GM13976 (cell line): ENCODE results near the gene TMEM130.
A peak's percentile ranks its signal among the peaks of the same experiment; 100 is the strongest.

ENCODE experiments used
- DNase-seq: peaks from one replicate; pipeline ENCODE4 v3.0.0; 2012; ENCODE audit warnings: low spot score
- in situ Hi-C: fragments of 300-500 bp; cut with MboI; formaldehyde crosslinking; loops from one replicate; pipeline ENCODE4 v1.12.0; 2022; ENCODE audit warnings: low sequenced_read_pairs, mixed read lengths, inconsistent platforms; ENCODE audit not compliant: unreplicated experiment
- TF ChIP-seq, protein P1 (sequence below): IDR thresholded peaks from 2 replicates; pipeline ENCODE4 v1.5.1; 2012; ENCODE audit warnings: borderline replicate concordance, mild to moderate bottlenecking; ENCODE audit not compliant: insufficient read depth; ENCODE audit errors: extremely low read depth, missing control alignments, control extremely low read depth

Gene TMEM130

DNA sequence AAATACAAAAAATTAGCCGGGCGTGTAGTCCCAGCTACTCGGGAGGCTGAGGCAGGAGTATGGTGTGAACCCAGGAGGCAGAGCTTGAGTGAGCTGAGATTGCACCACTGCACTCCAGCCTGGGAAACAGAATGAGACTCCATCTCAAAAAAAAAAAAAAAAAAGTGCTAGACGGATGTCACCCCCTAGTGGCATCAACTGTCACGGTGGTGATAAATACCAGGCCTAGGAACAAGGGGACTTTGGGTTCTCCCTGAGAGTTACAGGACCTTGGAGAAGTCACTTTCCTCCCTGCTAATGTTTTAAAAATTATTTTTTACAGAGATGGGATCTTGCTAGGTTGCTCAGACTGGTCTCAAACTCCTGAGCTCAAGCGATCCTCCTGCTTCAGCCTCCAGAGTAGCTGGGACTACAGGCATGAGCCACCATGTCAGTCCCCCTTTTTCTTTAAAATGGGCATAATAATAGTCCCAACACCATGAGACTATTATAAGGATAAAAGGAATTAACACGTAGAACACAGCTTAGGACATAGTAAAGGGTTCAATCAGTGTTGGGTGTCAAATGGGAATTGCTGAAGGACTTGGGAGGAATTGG, 2.6 kb upstream of the TMEM130 start:
- TF ChIP-seq, protein P1, sequence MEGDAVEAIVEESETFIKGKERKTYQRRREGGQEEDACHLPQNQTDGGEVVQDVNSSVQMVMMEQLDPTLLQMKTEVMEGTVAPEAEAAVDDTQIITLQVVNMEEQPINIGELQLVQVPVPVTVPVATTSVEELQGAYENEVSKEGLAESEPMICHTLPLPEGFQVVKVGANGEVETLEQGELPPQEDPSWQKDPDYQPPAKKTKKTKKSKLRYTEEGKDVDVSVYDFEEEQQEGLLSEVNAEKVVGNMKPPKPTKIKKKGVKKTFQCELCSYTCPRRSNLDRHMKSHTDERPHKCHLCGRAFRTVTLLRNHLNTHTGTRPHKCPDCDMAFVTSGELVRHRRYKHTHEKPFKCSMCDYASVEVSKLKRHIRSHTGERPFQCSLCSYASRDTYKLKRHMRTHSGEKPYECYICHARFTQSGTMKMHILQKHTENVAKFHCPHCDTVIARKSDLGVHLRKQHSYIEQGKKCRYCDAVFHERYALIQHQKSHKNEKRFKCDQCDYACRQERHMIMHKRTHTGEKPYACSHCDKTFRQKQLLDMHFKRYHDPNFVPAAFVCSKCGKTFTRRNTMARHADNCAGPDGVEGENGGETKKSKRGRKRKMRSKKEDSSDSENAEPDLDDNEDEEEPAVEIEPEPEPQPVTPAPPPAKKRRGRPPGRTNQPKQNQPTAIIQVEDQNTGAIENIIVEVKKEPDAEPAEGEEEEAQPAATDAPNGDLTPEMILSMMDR: peak; percentile 11
- in situ Hi-C loops: no loop called here
- DNase-seq: peak; percentile 57

DNA sequence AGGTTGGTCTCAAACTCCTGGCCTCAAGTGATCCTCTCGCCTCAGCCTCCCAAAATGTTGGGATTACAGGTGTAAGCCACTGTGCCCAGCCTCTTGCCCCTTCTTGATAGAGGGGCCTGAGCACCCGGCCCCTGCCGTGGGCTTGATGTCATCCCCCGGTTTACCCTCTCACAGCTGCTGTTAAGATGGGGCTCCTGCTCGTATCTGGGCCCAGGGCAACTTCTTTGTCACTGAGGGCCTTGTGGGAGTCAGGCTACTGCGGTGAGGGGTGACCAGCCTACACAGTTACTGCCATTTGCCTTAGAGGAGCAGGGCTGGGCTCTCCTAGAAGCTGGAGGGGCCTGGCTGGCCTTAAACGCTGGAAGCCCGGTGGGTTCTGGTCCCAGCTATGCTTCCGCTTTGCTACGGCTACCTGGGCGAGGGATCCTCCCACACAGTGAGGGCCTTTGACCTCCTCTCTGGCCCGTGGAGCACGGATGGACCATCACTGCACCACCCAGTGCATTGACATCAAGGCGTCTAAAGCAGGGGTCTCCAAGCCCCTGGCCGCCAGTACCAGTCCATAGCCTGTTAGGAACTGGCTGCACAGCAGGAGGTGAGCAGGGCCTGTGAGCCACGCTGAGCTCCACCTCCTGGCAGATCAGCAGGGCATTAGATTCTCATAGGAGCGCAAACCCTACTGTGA, 1.1 kb upstream of the TMEM130 start:
- in situ Hi-C loops: no loop called here
- TF ChIP-seq, protein P1: no peak
- DNase-seq: peak; percentile 21

DNA sequence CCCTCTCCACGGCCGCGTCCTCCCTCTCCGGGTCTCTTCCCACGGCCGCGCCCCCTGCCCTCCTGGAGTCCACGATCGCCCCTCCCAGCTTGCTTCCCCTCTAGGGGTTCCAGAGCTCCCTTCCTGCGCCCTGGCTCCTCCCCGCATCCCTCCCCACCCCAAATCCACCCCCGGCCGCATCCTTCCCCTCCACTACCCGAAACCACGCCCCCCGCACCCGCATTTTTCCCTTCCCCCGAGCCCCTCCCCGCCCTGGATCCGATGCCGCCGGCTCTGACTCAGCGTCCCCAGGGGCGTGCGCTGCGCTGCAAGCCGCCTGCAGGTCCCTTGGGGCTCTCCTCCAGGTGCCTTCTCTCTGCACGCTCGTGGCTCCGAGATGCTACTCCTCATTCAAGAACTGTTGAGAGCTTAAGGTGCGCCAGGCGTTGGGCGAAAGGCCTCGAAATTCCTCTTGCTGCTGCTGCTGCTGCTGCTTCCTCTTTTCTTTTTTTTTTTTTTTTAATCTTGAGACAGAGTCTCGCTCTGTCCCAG, 372 bp upstream of the TMEM130 start:
- TF ChIP-seq, protein P1: no peak
- in situ Hi-C loops: no loop called here
- DNase-seq: peak; percentile 76

DNA sequence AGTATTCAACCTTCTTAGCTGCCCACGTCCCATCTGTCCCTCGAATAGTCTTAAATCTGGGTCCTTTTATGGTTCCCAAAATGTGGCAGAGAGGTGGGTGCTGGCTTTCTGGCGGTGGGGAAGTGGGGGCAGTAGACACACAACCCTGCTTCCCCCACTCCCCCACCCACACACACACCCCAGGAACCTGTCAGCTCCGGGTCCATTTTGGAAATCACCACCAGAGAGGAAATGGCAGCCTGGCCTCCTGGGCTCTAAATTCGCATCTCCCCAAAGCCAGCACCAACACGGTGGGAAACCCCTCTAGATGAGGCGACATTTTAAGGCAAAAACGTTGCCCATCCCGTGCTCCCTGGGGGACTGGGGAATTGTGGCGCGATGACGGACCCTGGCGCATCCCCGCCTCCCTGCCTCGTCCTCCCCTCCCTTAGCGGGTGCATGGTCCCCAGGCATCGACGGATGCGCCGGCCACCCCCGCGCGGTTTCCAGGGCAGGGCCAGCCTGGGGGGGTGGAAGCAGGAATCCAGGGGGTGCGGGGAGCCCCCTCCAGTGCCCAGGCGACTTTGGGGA, 702 bp downstream of the TMEM130 start:
- peak; percentile 38 for DNase-seq
- in situ Hi-C loops: no loop called here
- TF ChIP-seq, protein P1: no peak

DNA sequence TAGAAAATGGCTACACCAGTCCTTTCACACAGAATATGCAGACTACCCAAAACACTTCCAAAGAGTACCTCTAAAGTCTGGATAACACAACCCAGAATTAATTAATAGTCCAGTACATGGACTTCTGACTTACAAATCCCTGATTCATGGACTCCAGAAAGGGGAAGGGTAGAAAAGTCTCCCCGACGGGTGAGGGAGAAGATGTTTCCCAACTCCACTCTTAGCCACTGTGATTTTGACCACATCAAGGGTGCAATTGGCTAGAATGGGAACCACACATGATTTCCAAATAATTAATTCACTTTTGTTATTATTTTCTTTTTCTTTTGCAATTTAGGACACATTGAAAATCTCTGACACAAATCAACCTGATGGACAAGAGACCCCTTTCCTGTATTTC, 1.4 kb downstream of the TMEM130 start:
- no peak for DNase-seq
- TF ChIP-seq, protein P1: no peak
- in situ Hi-C loops: no loop called here

DNA sequence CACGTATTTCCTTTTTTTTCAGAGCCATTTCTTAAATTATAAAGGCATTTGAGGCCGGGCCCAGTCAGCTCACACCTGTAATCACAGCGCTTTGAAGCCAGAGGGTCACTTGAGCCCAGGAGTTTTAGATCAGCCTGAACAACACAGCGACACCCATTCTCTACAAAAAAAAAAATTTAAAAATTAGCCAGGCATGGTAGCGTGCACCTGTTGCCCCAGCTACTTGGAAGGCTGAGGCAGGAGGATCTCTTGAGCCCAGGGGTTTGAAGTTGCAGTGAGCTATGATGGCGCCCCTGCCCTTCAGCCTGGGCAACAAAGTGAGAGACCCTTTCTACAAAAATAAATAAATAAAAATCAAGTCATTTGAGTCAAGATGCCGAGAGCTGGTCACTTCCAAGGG, 3.0 kb downstream of the TMEM130 start:
- no peak for DNase-seq
- in situ Hi-C loops: no loop called here
- TF ChIP-seq, protein P1: no peak
